GM12878 (cell line): ENCODE data around the gene GPI. TPM values are rescaled to one million over a fixed set of nuclear protein-coding genes. Genes with fewer than 3 reads are reported as not detected.

Experiments used
- ATF3 ChIP-seq: IDR thresholded peaks from 2 replicates; pipeline ENCODE4 v1.6.1; 2011; ENCODE audit warnings: low read depth, mild to moderate bottlenecking, low read length, moderate library complexity, borderline replicate concordance; ENCODE audit errors: extremely low read depth
- BCLAF1 ChIP-seq: fragments of 450-650 bp; IDR thresholded peaks from 2 replicates; pipeline ENCODE4 v1.6.1; 2017; ENCODE audit warnings: antibody characterized with exemption, mild to moderate bottlenecking, moderate library complexity
- BMI1 ChIP-seq: fragments of 450-650 bp; IDR thresholded peaks from 2 replicates; pipeline ENCODE4 v1.6.1; 2016; ENCODE audit warnings: mild to moderate bottlenecking, moderate library complexity, borderline replicate concordance
- EGR1 ChIP-seq, 2 experiments: IDR thresholded peaks; 1 replicate in 1 of 2; 2 replicates in 1 of 2; pipeline ENCODE4 v1.6.1; 2011 to 2012; ENCODE audit warnings: low read depth in 2 of 2, low read length in 2 of 2, borderline replicate concordance in 1 of 2, mild to moderate bottlenecking in 1 of 2, moderate library complexity in 1 of 2
- HDAC6 ChIP-seq: fragments of 200-600 bp; sonication (generic); IDR thresholded peaks from one replicate; pipeline ENCODE4 v1.8.0; 2017; ENCODE audit warnings: antibody characterized with exemption; ENCODE audit not compliant: unreplicated experiment
- HDGF ChIP-seq: fragments of 450-650 bp; IDR thresholded peaks from 2 replicates; pipeline ENCODE4 v1.6.1; 2016; ENCODE audit warnings: antibody characterized with exemption
- HSF1 ChIP-seq: fragments of 150-350 bp; IDR thresholded peaks from 2 replicates; pipeline ENCODE4 v1.6.1; 2014; ENCODE audit warnings: mild to moderate bottlenecking, low read depth, low read length
- IRF4 ChIP-seq: IDR thresholded peaks from 2 replicates; pipeline ENCODE4 v1.6.1; 2011; ENCODE audit warnings: low read depth, low read length
- IRF5 ChIP-seq: fragments of 450-650 bp; IDR thresholded peaks from 2 replicates; pipeline ENCODE4 v1.6.1; 2017; ENCODE audit warnings: borderline replicate concordance
- MYC ChIP-seq: IDR thresholded peaks from 2 replicates; pipeline ENCODE4 v1.6.1; 2011; ENCODE audit warnings: mild to moderate bottlenecking, low read length, moderate library complexity, inconsistent platforms; ENCODE audit not compliant: insufficient read depth, insufficient replicate concordance, insufficient read length, severe bottlenecking
- RBBP5 ChIP-seq: fragments of 200-600 bp; sonication (generic); conservative IDR thresholded peaks from 2 replicates; pipeline ENCODE4 v1.6.1; 2016
- SKIL ChIP-seq: fragments of 450-650 bp; IDR thresholded peaks from 2 replicates; pipeline ENCODE4 v1.6.1; 2017; ENCODE audit warnings: mild to moderate bottlenecking, low read depth, inconsistent platforms; ENCODE audit not compliant: poor library complexity, severe bottlenecking
- STAT1 ChIP-seq: fragments of 450-650 bp; conservative IDR thresholded peaks from 2 replicates; pipeline ENCODE4 v1.6.1; 2014; ENCODE audit warnings: antibody characterized with exemption, mild to moderate bottlenecking
- TCF12 ChIP-seq: IDR thresholded peaks from 2 replicates; pipeline ENCODE4 v1.6.1; 2011; ENCODE audit warnings: low read depth, mild to moderate bottlenecking, low read length
- WRNIP1 ChIP-seq: IDR thresholded peaks from 2 replicates; pipeline ENCODE4 v1.6.1; 2011; ENCODE audit warnings: low read depth, low read length, improper control_type of control experiment, borderline replicate concordance
- ZBTB4 ChIP-seq: fragments of 450-650 bp; formaldehyde crosslinking; IDR thresholded peaks from 2 replicates; pipeline ENCODE4 v1.4.0; 2022; ENCODE audit warnings: mild to moderate bottlenecking, moderate library complexity
- ZNF24 ChIP-seq: fragments of 450-650 bp; IDR thresholded peaks from 2 replicates; pipeline ENCODE4 v1.6.1; 2017; ENCODE audit warnings: antibody characterized with exemption, mild to moderate bottlenecking
- polyA plus RNA-seq, 11 experiments: library from polyadenylated mRNA; depleted of rRNA in 4 of 11; unstranded in 6 of 11; stranded (reverse) in 5 of 11; fragments of >200 nt; fragmentation: Nextera tagmentation in 4 of 11; fragmentation: Illumina TruSeq in 1 of 11; extraction: Ambion mirVana in 4 of 11; extraction: Trizol in 1 of 11; gene quantifications; 1 replicate in 1 of 11; 2 replicates in 10 of 11; pipeline versions ENCODE4 v1.2.1 to v1.2.3, GENCODE V29; 2011 to 2016; ENCODE audit warnings: inconsistent platforms in 2 of 11, missing spikeins in 2 of 11, low read depth in 1 of 11
- total RNA-seq, 4 experiments: library from RNA; depleted of rRNA in 3 of 4; stranded (reverse); fragments of >200 nt in 3 of 4; fragmentation: Illumina TruSeq in 1 of 4; extraction: Trizol in 1 of 4; gene quantifications; 2 replicates each; pipeline versions ENCODE4 v1.2.1 to v1.2.3, GENCODE V29; 2013 to 2021

The GPI gene
- total and polyA plus RNA-seq, 10 of the 15 experiments (the other 5 are each of a cell fraction or from before 2014, with no cell fraction given) = 124 to 400 (median 190) TPM

GRCh38 chr19:34404109-34404909 is 39.3 kb downstream of the GPI start, which contains the start of gene PDCD2L (continued):
- TF ChIP-seq WRNIP1 (no peak), HDGF (0 out of 2 replicates have a peak, but pooled peaks have one; percentile 40), BMI1 (no peak), RBBP5 (no peak), IRF5 (no peak), SKIL (no peak), IRF4 (no peak), STAT1 (no peak), TCF12 (no peak), BCLAF1 (no peak), HDAC6 (no peak), ZBTB4 (CRISPR knock-in tag) (no peak), HSF1 (no peak), ZNF24 (no peak), EGR1 (IDR thresholded peaks at IDR 0.05; ENCODE audit: borderline replicate concordance in 1 of 2, low read depth in 2 of 2, low read length in 2 of 2) (peak in 1 of 2 experiments; percentile 85; a peak in 2 of 3 replicates), MYC (peak; percentile 89), ATF3 (no peak)
